ENCODE data around the gene LDLRAD4.

Gene LDLRAD4

DNA sequence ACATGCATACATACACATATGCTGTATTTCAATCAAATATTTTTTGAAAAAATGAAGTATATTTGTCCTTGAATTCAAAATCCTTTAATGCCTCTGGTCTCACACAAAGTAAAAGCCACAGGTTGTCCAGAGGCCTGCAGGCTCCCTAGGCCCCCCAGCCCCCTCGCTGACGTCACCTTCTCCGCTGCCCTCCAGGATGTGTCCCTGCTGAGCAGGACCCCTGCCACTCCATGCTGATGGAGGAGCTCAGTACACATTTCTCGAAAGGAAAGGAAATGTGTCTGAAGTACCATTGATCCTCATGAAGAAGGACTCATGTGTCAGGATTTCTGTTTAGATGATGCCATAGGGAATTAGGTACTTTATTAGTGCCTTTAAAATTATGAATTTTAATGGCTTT is 212.1 kb downstream of the LDLRAD4 start:
- DNase-seq (ENCODE audit: low spot score): no peak

DNA sequence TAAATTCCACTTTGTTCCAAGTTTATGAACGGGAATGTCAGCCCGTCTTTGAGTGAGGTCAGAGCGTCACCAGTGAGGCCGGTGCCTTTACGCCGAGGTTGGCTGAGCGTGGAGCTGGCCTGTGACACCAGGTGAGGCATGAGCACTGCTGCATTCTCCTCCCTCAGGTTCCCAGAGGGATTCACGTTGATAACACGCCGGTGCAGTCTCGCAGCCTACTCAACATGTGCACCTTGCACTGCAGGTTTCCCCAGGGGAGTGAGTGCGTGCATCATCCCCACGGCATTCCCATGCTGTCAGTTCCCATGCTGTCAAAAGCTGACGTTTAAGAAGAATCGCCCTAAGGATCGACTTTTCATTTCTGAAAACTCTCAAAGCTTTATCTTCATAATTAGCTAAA is 213.3 kb downstream of the LDLRAD4 start:
- no peak for DNase-seq (ENCODE audit: low spot score)

- DNase-seq (ENCODE audit: low spot score): no peak
Measured at GRCh38 chr18:13433125-13433524, 214.6 kb downstream of the LDLRAD4 start.

DNA sequence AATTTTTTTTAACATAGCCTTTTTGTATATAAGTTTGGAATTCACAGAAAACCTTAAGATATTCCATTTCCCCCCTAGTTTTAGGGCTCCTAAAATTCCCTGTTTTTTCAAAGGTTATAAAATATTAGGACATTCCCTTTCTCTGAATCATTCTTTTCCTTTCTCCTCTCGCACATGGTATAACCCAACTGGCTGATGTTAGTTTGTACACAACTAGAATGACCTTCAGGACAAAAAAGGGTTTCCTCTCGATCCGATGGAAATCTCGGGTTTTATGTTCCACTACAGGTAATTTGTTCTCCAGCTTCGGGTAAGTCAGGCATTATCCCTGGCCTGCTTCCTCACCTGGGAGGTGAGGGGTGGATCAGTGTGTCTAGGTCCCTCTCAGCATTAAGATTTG is 215.1 kb downstream of the LDLRAD4 start:
- peak; percentile 10 for DNase-seq (ENCODE audit: low spot score)

DNA sequence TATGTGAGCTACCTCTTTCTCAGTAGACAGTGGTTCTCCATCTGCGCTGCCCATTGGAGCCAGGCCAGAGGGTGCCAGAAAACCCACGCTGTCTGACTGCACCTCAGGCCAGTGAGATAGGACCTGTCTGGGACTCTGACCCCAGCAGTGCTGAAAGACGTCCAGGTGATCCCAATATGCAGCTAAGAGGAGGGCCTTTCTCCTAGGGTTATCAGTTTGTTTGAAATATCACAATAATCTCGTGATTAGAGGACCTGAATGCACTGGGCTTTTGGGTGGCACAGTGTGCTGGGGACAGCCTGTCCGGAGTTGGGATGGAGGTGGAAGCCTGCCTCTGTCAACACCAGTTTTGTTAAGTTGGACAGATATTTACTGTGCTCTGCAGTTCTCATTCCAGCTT is 216.3 kb downstream of the LDLRAD4 start:
- no peak for DNase-seq (ENCODE audit: low spot score)

DNA sequence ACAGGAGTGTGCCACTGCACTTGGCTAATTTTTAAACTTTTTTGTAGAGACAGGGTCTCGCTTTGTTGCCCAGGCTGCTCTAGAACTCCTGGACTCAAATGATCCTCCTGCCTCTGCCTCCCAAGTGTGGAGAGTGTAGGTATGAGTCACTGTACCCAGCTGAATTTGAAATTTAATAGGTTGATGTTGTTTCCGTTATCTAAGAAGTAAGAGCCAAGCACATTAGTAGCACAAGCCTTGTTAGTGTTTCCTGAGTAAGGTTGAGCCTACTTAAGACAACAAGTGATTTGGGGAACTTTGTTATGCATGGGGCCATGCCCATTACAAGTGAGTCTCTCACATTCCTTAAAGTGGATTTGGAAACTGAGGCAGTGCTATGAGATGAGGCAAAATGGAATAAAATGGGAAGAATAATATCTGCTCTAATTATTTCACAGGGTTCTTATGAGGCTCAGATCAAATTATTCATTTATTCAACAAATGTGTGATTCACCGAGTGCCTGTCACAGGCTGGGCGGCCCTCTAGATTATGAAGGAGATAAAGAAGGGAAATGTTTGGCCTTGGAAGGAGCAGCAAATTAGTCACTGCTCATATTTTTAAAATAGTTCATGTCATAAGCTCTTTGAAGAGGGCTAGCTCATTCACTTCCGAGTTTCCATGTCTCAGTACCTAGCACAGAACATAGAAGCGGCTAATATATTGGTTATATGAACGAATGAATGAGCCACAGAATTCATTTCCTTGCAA is 217.2 kb downstream of the LDLRAD4 start:
- peak; percentile 58 for DNase-seq (ENCODE audit: low spot score)

GRCh38 chr18:13436576-13436975 is 218.0 kb downstream of the LDLRAD4 start:
- no peak for DNase-seq (ENCODE audit: low spot score)

DNA sequence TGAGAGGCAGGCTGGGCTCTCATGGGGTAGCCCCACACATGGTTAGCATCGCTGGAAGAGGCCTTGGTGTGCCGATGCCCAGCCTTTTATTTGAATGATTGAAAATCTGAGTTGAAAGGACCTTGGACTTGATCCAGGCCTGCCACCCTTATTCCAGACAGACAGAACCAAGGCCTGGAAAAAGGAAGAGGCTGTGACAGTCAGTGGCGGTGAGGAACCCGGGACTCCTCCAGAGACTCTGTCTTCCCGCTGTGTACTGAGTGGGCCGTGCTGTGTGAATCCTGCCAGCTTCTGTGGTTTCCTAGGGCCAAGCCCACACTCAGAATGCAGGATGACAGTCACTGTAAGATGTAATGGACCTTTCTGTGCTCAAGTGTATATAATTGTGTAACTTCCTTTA is 218.5 kb downstream of the LDLRAD4 start:
- DNase-seq (ENCODE audit: low spot score): no peak

DNA sequence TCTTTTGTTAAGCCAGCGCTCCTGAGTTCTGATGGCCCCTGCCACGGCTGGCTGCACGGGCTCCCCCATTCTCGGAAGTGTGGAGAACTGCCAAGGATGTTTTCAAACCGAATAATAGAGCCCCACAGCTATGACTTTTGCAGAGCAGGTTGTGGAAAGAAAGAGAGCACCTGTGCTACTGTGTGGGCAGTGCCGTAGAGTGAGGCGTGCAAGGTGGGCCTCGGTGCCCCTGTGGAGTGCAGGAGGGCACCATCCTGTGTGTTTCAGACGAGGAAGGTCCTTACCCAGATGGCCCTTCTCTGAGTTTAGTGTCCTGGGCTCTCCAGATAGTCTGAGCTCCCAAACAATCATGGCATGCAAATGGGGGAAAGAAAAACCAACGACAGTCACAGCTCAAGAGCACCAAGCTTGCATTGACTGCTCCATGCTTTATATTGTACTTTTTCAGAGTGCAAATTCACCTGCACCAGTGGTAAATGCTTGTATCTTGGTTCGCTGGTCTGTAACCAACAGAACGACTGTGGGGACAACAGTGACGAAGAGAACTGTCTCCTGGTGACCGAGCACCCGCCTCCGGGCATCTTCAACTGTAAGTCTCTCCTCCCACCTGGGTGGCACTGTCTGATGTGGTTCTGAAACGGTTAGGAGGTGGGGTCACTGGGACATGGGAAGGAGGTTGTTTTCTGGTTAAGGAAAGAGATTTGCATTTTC is 219.4 kb downstream of the LDLRAD4 start:
- no peak for DNase-seq (ENCODE audit: low spot score)

DNA sequence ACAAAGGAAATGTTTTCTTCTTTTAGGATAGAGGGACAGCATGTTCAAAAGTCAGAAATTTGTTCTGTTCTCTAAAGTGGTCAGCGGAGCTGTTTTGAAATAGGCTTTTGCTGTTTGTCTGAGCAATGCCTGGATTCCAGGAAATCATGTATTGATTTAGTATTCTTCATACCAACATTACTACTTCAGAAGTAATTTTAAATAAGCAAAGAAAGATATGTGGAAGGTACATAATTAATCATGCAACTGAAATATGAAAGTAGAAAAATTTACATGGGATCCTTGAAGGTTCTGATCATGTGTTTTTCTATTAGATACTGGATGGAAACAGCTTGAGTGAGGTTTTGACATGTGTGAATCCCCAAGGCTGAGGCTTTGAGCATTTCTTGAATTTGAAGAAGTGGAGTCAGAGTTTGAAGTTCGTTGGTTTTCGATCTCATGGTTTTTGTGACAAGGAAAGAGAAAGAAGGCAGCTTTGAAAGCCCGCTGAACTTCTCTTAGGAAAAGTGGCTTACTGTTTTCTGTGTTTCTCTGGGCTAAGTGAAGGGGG is 220.0 kb downstream of the LDLRAD4 start:
- DNase-seq (ENCODE audit: low spot score): no peak

- no peak for DNase-seq (ENCODE audit: low spot score)
Measured at GRCh38 chr18:13439461-13439860, 220.9 kb downstream of the LDLRAD4 start.

DNA sequence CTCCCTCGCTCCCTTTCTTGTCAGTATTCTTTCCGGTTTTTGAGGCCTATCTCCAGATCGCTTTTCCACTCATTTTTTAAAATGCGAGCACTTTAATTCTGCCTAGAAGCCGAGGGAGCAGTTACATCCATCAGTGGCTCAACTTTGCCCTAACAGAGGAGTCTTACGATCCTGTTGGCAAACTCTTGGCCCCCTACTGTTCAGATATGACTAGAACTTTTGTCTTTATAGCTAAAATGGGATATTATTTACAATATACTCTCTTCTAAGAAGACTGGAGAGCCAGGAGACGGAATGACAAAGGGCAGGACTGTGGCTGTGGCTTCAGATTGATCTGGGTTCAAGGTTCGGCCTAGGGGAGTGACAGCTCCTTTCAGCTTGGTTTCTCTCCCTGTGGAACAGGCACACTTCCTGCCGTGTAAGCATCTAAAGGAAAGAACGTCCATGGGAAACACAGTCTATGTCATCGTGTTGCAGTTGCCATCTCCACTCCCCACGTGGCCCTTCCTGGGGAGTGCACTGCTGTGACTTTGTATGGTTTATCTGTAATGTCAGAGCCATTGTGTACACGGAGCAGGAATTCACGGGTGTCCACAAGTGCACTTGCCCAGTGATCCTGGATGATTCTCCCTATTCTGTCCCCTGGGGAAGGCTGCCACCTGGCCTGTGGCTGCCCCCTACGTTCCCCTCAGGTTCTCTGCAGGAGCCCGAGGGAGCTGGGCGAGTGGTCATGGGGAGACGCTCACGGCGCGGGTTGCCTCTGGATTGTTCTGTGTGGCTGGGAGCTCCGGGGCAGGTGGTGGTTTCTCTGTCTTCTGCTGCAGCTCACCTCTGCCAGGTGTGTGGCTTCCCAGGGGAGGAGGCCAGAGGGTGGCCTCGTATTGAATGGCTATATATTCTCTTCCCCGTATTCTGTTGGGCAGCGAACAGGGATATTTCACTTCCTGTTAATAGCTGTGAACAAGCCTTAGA is 222.0 kb downstream of the LDLRAD4 start:
- no peak for DNase-seq (ENCODE audit: low spot score)

- DNase-seq (ENCODE audit: low spot score): no peak
Measured at GRCh38 chr18:13441736-13442135, 223.2 kb downstream of the LDLRAD4 start.

GRCh38 chr18:13442451-13442850 is 223.9 kb downstream of the LDLRAD4 start:
- no peak for DNase-seq (ENCODE audit: low spot score)

DNA sequence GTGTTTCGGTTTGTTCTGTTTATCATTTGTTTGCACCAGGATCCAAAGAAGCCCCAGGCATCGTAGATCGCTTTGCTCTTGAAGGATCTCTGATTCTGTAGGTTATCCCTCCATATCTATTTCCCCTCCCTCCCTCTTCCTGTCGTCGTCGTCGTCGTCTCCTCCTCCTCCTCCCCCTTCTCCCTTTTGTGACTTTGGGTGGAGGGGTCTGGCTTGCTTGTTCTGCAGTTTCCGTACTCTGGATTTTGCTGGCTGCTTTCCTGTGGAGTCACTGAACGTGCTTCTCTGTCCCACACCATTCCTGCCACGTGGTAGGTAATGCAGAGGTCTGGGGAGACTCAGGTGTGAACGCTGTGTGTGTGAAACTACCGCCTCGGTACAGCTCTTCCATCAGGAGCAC is 225.0 kb downstream of the LDLRAD4 start:
- no peak for DNase-seq (ENCODE audit: low spot score)

GRCh38 chr18:13444430-13445240 is 226.1 kb downstream of the LDLRAD4 start:
- no peak for DNase-seq (ENCODE audit: low spot score)

GRCh38 chr18:13445241-13445897 is 226.8 kb downstream of the LDLRAD4 start:
- DNase-seq (ENCODE audit: low spot score): no peak

DNA sequence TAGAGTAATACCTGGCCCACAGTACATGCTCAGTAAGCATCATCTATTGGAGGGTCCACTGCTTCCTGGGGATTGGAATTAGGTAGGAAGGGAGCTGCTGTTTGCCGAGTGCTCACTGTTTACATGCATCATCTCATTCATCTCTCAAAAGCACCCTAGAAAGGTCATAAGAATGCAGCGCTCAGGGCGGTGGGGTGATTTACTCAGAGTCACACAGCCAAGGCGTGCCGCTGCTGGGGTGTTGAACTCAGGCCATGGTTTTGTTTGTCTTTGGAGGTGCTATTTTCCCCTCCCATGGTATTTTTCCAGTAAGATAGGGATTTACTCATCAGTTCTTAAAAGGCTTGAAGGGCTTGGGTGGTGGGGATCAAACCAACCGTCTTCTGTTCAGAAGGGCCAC is 227.5 kb downstream of the LDLRAD4 start:
- no peak for DNase-seq (ENCODE audit: low spot score)

- DNase-seq (ENCODE audit: low spot score): no peak
Measured at GRCh38 chr18:13446610-13447461, 228.3 kb downstream of the LDLRAD4 start.
